ENCODE measurements around the gene TDRD12. TPM values are rescaled to one million over a fixed set of nuclear protein-coding genes. Genes with fewer than 3 reads are reported as not detected.

Gene TDRD12
- total and polyA plus RNA-seq, 2 experiments from 2014 or later, result 0.68 to 2.8 TPM

GRCh38 chr19:32875428-32875827 is 155.9 kb downstream of the TDRD12 start (continued):
- TF ChIP-seq REST (IDR thresholded peaks at IDR 0.05; ENCODE audit: unreplicated experiment) (no peak), NANOG (IDR thresholded peaks at IDR 0.05; ENCODE audit: borderline replicate concordance) (no peak), CREB1 (CRISPR knock-in tag; IDR thresholded peaks at IDR 0.05; ENCODE audit: low read depth) (no peak), POLR2AphosphoS5 (IDR thresholded peaks at IDR 0.05; ENCODE audit: low read depth) (no peak), ETS1 (IDR thresholded peaks at IDR 0.05) (no peak), CTCF (conservative IDR thresholded peaks at IDR 0.05; ENCODE audit: low read depth in 2 of 2) (no peak), STAT1 (IDR thresholded peaks at IDR 0.05; ENCODE audit: unreplicated experiment) (no peak), ZNF331 (CRISPR knock-in tag; IDR thresholded peaks at IDR 0.05; ENCODE audit: low read depth) (no peak), EZH2phosphoT487 (IDR thresholded peaks at IDR 0.05; ENCODE audit: unreplicated experiment) (no peak)

- ATAC-seq (no peak), DNase-seq (ENCODE audit: low spot score) (no peak)
- Histone ChIP-seq H3K27ac (ENCODE audit: low read depth) (no peak overlapping the region), H3K79me2 (replicated peaks; ENCODE audit: insufficient read depth) (no peaks in the 10 kb centered on the region), H4K20me1 (replicated peaks; ENCODE audit: insufficient read depth) (no peaks in the 10 kb centered on the region), H3K4me1 (ENCODE audit: insufficient read depth) (no peaks in the 10 kb centered on the region), H3F3A (replicated peaks; ENCODE audit: low read depth) (no peaks in the 10 kb centered on the region), H3K9me2 (ENCODE audit: insufficient read depth) (no peaks in the 10 kb centered on the region; the same call in 1 of the 2 replicates), H2AFZ (no peak overlapping the region), H3K27me3 (ENCODE audit: insufficient read depth) (no peaks in the 10 kb centered on the region), H3K4me2 (no peak overlapping the region), H3K36me3 (ENCODE audit: insufficient read depth) (no peaks in the 10 kb centered on the region), H3K4me3 (no peak overlapping the region)
- H3K27ac Mint-ChIP-seq, result no peak overlapping the region
- TF ChIP-seq STAT1 (IDR thresholded peaks at IDR 0.05; ENCODE audit: unreplicated experiment), result no peak
- TF ChIP-seq EZH2phosphoT487 (IDR thresholded peaks at IDR 0.05; ENCODE audit: unreplicated experiment), result no peak
- TF ChIP-seq REST (IDR thresholded peaks at IDR 0.05; ENCODE audit: unreplicated experiment), result no peak
- TF ChIP-seq ZNF331 (CRISPR knock-in tag; IDR thresholded peaks at IDR 0.05; ENCODE audit: low read depth), result no peak
- TF ChIP-seq ETS1 (IDR thresholded peaks at IDR 0.05), result no peak
- no peak for TF ChIP-seq EZH2 (IDR thresholded peaks at IDR 0.05; ENCODE audit: low read depth, unreplicated experiment)
- TF ChIP-seq NANOG (IDR thresholded peaks at IDR 0.05; ENCODE audit: borderline replicate concordance), result no peak
- no peak for TF ChIP-seq CTCF (conservative IDR thresholded peaks at IDR 0.05; ENCODE audit: low read depth in 2 of 2)
- TF ChIP-seq CREB1 (CRISPR knock-in tag; IDR thresholded peaks at IDR 0.05; ENCODE audit: low read depth), result no peak
- no peak for TF ChIP-seq JUNB (IDR thresholded peaks at IDR 0.05; ENCODE audit: unreplicated experiment)
- TF ChIP-seq POLR2AphosphoS5 (IDR thresholded peaks at IDR 0.05; ENCODE audit: low read depth), result no peak
- TF ChIP-seq ZNF114 (CRISPR knock-in tag; IDR thresholded peaks at IDR 0.05), result no peak
- peaks cover 8% of the 10 kb centered on the region for H3K27me3 Mint-ChIP-seq (ENCODE audit: insufficient read depth, low read depth, poor library complexity)
- peaks cover 11% of the 10 kb centered on the region for H3K4me1 Mint-ChIP-seq
- no peaks in the 10 kb centered on the region for H3K36me3 Mint-ChIP-seq (ENCODE audit: low read depth)
- no peak overlapping the region for H3K4me3 Mint-ChIP-seq
- no peaks in the 10 kb centered on the region for H3K9me3 Mint-ChIP-seq
Observed at GRCh38 chr19:32876236-32876918, 156.8 kb downstream of the TDRD12 start.
